ENCODE measurements around the gene EVA1A.

EVA1A gene

GRCh38 chr2:75560768-75561565 is at the start of gene EVA1A:
Gene EVA1A, minus strand, starts transcription at chr2:75560939. Its CDS starts 42,799 bp downstream, at chr2:75518140.
- no peak for DNase-seq

- DNase-seq: no peak
Observed at GRCh38 chr2:75609937-75610508, 49.3 kb upstream of the EVA1A start.

GRCh38 chr2:75609334-75609689 is 48.6 kb upstream of the EVA1A start:
- DNase-seq: no peak

- DNase-seq: peak; percentile 52
Observed at GRCh38 chr2:75608684-75609333, 48.1 kb upstream of the EVA1A start.

- DNase-seq: no peak
Observed at GRCh38 chr2:75607988-75608683, 47.4 kb upstream of the EVA1A start.

- no peak for DNase-seq
Observed at GRCh38 chr2:75607400-75607798, 46.7 kb upstream of the EVA1A start.

GRCh38 chr2:75606761-75607399 is 46.1 kb upstream of the EVA1A start:
- DNase-seq: no peak

- no peak for DNase-seq
Observed at GRCh38 chr2:75605770-75606529, 45.2 kb upstream of the EVA1A start.

- DNase-seq: no peak
Observed at GRCh38 chr2:75604484-75604883, 43.7 kb upstream of the EVA1A start.

GRCh38 chr2:75603477-75603876 is 42.7 kb upstream of the EVA1A start:
- DNase-seq: no peak

- no peak for DNase-seq
Observed at GRCh38 chr2:75602724-75603342, 42.1 kb upstream of the EVA1A start.

- no peak for DNase-seq
Observed at GRCh38 chr2:75600461-75601011, 39.8 kb upstream of the EVA1A start.

- DNase-seq: no peak
Observed at GRCh38 chr2:75598589-75599155, 37.9 kb upstream of the EVA1A start.

- DNase-seq: no peak
Observed at GRCh38 chr2:75597949-75598348, 37.2 kb upstream of the EVA1A start.

GRCh38 chr2:75596784-75597183 is 36.0 kb upstream of the EVA1A start:
- DNase-seq: no peak

- DNase-seq: no peak
Observed at GRCh38 chr2:75595541-75596395, 35.0 kb upstream of the EVA1A start.

GRCh38 chr2:75594596-75594995 is 33.9 kb upstream of the EVA1A start:
- no peak for DNase-seq

- no peak for DNase-seq
Observed at GRCh38 chr2:75592888-75593287, 32.1 kb upstream of the EVA1A start.

- no peak for DNase-seq
Observed at GRCh38 chr2:75592030-75592429, 31.3 kb upstream of the EVA1A start.

Data from hematopoietic multipotent progenitor cell treated with erythropoietin and hydrocortisone succinate and interleukin-3 and kit ligand, for 6 days (in vitro differentiated cells).